GM19452 (cell line): ENCODE data around the gene LRMDA.

Experiments used
- ATAC-seq: cut with Tn5 transposase; IDR thresholded peaks from one replicate; pipeline ENCODE4 v1.9.1; 2021; ENCODE audit not compliant: unreplicated experiment

The LRMDA gene

GRCh38 chr10:76399226-76399625 lies 967.8 kb downstream of the LRMDA start:
- ATAC-seq, result no peak

GRCh38 chr10:76401006-76401405 lies 969.6 kb downstream of the LRMDA start:
- no peak for ATAC-seq

DNA sequence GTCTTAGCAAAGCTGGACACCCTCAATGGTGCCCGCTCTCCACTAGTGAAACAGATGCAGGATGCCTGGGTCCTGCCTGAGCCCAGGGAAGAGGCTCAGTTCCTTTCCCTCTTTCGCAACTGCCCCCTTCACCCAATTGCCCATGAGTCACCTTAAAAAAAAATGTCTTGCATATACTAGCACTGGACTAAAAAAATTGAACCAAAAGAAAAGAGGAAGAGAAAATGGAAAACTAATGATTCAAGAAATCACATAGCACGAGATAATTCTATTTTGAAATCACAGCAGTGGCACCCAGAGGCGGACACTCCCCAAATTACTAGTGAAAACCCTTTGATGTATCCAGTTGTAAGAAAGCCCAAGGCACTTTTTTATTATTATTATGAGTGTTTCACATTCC lies 972.5 kb downstream of the LRMDA start:
- ATAC-seq, result no peak

- ATAC-seq, result no peak
Observed at GRCh38 chr10:76404531-76404930, 973.1 kb downstream of the LRMDA start.

- no peak for ATAC-seq
Observed at GRCh38 chr10:76405922-76406321, 974.5 kb downstream of the LRMDA start.

DNA sequence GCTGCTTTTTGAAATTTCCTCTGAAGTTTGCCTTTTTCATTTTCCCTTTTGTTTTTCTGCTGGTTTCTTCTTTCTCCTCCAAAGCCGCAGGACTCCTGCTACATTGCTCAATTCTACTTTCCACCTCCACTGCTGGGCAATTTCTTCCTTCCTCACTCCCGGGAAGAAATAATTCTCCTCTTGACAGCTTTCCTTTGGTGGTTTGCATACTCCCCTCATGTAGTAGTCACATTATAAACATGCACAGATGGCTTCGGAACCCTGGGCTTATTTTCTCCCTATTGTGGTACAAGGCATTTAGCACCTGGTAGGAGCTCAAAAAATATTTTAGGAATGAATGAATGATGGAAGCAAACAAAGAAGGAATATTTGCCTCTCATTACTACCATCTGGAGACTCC lies 977.2 kb downstream of the LRMDA start:
- ATAC-seq, result no peak

DNA sequence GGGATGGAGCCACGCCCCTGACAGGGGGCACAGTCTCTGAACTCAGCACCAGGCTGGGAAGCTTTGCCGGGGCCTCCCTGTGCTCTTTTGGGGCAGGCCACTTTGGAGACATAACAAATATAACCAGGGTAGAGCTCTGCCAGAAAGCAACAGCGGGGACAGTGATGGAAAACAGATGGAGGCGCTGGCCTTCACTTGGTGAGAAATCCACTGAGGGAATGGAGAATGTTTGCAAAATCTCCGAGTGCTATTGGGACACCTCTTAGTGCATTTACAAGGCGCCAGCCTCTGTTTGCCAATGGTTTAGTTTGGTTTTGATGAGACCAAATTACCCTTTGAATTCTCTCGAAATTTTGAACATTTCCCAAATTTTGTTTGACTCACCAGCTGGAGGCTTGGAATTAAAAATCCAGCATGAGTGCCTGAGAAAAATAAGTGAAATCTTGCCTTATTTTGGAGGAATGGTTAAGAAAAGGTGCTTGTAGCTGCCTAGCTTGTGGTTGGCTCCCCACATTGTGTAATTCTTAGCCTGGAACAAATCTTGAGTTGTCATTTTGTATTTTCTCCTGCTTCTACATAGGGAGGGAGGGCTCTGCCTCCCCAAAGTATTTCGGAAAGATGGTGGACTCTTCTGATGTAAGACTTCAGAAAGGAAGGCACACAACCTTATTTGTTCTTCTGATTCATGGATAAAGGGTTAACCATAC lies 980.5 kb downstream of the LRMDA start:
- no peak for ATAC-seq

- no peak for ATAC-seq
Observed at GRCh38 chr10:76415554-76415953, 984.1 kb downstream of the LRMDA start.

GRCh38 chr10:76416642-76417041 lies 985.2 kb downstream of the LRMDA start:
- no peak for ATAC-seq

DNA sequence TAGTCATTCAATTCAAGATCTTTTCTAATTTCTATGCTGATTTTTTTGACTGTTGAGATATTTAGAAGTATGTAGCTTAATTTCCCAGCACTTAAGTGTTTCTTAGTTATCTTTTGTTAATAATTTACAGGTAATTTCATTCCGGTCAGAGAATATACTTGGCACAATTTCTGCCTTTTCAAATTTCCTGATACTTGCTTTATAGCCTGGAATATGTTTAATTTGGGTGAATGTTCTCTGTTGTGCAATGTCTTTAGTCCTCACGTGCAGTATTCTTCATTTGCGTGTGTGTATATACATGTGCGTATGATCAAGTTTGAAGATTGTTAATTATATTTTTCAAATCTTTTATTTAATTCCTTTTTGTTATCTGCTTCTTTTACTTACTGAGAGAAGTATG lies 989.3 kb downstream of the LRMDA start:
- no peak for ATAC-seq

GRCh38 chr10:76422769-76423168 lies 991.3 kb downstream of the LRMDA start:
- ATAC-seq, result no peak

- ATAC-seq, result no peak
Observed at GRCh38 chr10:76428551-76429367, 997.3 kb downstream of the LRMDA start.

- no peak for ATAC-seq
Observed at GRCh38 chr10:76429368-76430060, 998.1 kb downstream of the LRMDA start.

GRCh38 chr10:76430061-76430645 lies 998.7 kb downstream of the LRMDA start:
- no peak for ATAC-seq

DNA sequence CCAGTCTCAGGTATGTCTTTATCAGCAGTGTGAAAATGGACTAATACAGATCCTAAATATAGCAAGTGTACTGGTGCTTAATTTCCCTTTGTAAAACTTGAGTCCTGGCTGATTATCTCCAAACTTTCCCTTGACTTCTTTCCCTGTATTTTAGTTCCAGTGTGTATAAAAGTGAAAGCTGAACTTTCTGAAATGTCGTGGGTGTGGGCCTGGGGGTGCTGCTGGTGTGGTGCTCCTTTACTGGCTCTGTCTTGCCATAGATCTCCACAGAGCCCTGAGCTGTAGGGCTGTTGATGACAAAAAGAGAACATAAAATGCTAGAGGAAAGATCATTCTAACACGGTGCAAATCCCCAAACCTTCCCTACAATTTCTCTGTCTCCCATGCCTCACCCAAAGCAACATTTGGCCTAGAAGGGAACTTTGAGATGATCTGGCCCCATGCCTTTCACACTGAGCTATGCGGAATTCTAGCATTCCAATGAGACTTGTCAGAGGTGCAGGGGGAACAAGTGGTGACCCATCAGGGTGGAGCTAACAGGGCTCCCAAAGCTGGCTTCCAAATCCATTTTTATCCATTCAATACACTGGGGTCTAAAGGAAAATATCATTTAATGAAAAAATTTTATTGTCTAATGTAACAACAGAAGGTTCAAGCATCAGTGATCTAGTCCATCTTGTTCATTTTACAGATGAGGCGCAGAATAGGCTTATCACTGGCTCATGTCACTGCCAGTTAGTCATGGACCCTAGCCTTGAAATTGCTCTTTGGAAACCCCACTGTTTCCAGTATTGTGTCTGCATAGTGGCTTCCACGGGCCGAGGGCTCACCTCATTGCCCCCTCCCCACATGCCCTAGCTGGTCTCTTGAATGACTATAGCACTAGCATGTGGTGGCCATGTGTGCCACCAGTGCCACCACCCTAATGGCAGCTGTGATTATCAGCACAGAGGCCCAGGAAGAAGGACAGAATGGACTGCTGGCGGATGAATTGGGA lies 1000.9 kb downstream of the LRMDA start:
- ATAC-seq, result no peak

DNA sequence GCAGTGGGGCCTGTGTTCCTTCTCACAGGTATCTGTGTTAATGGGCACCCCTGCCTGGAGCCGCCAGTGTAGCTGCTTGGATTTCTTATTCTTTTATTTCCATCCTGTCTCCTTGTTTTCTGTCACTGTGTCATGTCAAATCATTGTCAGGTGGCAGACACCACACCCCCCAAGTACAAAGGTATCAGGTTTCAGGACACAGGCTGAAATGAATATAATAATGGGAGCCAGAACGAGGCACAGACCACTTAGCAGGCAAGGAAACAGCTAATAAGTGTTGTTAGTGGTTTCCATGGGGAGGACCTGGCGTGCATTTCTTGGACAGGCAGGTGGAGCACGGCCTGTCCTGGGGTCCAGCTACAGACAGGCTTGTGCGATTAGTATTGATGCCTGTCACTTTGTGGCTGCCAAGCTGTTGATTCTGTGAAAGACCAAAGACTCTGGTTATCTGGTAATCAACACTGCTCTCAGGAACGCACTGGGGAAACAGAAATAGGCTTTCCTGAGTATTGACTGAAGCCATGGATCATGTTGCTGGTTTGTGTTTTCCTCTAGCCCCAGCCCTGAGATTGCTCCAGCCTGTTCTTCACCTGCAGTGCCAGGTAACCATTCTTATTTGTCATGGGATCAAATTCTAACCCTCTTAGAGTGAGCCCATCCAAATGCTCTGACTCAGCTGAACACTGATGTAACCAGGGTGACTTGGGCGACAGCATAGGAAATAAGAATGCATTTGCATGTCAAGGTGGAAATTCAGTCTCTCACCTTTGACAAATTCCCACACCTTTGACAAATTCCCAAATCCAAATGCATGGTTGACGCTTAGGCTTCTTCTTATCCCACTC lies 1002.0 kb downstream of the LRMDA start:
- no peak for ATAC-seq

DNA sequence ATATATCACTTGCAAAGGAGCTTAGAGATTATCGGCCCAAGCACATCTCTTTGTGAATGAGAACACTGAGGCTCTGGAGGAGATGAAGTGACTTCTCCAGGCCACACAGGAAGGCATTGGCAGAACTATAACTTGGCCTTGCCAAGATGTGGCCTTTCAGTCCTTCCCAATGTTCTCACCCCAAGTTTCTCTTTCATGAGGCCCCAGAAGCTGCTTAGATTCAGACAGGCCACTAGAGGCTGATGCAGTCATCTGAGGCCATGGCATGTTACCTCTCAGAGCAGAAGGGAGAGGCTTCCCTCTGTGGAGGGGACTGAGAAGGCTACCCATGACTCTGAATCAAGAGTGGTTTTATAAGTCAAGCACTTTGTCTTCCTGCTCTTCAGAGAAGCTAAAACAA lies 1003.7 kb downstream of the LRMDA start:
- ATAC-seq, result no peak

DNA sequence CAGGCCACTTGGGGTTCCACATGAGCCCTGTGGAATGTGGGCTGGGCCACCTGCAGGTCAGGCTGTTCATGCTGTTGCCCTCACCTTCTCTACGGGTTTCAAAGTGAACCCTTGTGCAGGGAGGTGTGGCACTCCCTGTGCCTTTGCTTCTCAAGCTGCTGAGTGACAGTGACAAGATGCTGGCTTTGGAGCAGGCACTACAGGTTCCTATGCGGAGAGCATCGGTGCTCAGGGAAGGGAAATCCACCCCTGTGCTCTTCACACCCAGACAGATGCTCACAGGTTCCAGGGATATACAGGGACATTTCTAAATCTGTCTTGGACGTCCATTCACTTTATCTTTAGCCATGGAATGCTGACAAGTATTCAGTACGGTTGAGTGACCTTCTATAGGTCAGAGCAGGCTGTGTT lies 1005.0 kb downstream of the LRMDA start:
- ATAC-seq, result no peak

DNA sequence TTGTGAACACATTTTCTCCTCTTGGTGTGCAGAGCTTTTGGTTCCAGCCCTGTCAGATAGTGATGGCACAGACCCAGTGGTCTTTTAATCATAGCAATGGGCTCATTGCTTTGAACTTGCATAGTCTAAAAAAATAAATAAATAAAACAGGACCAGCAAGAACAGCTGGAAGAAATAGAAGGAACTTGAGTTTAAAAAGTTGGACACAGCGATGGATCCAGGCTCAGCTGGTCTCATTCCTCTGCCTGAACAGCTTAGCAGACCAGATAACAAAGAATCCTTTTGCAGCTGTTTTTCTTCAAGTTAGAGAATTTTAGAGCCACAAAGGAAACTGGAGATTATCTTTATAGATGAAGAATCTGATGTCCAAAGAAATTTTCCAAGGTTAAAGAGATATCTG lies 1005.6 kb downstream of the LRMDA start:
- ATAC-seq, result no peak
